ENCODE measurements around the gene GRIN3B.

GRIN3B gene

DNA sequence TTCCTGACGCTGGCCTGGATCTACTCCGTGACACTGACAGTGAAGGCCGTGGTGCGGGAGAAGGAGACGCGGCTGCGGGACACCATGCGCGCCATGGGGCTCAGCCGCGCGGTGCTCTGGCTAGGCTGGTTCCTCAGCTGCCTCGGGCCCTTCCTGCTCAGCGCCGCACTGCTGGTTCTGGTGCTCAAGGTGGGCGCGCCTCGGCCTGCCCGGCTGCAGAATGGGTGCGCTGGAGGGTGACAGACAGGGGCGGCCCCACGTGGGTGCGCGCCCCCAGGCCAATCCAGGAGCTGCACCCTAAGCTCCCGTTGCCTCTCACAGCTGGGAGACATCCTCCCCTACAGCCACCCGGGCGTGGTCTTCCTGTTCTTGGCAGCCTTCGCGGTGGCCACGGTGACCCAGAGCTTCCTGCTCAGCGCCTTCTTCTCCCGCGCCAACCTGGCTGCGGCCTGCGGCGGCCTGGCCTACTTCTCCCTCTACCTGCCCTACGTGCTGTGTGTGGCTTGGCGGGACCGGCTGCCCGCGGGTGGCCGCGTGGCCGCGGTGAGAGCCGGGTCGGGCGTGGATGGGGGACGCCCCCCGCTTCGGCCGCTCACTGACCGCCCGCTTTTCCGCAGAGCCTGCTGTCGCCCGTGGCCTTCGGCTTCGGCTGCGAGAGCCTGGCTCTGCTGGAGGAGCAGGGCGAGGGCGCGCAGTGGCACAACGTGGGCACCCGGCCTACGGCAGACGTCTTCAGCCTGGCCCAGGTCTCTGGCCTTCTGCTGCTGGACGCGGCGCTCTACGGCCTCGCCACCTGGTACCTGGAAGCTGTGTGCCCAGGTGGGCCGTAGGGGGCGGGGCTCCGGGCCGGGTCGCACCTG, 46.8 kb downstream of the GRIN3B start:
- DNase-seq: no peak

GRCh38 chr19:1047696-1048147, 47.5 kb downstream of the GRIN3B start:
- DNase-seq: no peak

- no peak for DNase-seq
Observed at GRCh38 chr19:1049106-1049505, 48.9 kb downstream of the GRIN3B start.

DNA sequence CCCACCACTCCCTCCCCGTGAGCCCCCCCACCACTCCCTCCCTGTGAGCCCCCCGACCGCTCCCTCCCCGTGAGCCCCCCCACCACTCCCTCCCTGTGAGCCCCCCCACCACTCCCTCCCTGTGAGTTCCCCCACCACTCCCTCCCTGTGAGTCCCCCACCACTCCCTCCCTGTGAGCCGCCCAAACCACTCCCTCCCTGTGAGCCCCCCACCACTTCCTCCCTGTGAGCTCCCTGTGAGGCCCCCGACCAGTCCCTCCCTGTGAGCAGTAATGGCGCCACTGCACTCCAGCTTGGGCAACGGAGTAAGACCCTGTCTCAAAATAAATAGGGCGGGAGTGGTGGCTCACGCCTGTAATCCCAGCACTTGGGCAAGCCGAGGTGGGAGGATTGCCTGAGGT, 49.6 kb downstream of the GRIN3B start:
- no peak for DNase-seq

DNA sequence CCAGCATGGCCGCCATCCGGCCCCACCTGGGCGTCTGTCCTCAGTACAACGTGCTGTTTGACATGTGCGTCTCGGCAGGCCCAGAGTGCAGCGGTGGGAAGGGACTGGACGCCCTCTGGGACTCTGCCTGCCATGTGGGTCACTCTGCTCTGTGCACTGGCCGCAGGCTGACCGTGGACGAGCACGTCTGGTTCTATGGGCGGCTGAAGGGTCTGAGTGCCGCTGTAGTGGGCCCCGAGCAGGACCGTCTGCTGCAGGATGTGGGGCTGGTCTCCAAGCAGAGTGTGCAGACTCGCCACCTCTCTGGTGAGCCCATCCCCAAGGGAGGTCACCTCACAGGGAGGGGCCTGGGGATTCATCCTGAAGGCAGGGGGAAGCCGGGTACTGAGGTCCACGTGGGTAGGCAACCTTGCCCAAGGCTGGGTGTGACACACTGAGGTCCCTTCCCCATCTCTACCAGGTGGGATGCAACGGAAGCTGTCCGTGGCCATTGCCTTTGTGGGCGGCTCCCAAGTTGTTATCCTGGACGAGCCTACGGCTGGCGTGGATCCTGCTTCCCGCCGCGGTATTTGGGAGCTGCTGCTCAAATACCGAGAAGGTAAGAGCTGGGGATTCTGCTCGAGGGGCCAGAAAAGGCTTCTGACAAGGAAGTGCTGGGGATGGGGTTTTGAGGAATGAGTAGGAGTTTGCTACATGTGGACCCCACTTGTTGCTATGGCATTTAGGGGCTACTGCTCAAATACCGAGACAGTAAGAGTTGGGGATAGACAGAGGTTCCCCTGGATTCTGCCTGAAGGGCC, 51.0 kb downstream of the GRIN3B start:
- DNase-seq: no peak

- DNase-seq: no peak
Observed at GRCh38 chr19:1051791-1052190, 51.6 kb downstream of the GRIN3B start.

DNA sequence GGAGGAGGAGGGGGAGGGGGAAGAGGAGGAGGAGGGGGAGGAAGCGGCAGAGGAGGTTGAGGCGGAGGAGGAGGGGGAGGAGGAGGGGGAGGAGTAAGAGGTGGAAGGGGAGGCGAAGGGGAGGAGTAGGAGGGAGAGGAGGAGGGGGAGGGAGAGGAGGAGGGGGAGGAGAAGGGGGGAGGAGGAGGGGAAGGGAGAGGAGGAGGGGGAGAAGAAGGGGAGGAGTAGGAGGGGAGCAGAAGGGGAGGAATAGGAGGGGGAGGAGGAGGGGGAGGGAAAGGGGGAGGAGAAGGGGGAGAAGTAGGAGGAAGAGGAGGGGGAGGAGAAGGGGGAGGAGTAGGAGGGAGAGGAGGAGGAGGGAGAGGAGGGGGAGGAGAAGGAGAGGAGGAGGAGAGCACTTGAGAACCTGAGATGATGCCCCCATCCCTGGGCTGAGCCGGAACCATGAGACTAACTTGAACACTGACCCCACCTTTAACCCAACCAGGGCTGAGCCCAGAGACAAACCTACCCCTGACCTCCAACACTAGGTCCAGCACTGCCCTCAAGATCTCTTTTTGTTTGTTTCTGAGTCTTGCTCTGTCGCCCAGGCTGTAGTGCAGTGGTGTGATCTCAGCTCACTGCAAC, 52.2 kb downstream of the GRIN3B start:
- no peak for DNase-seq

DNA sequence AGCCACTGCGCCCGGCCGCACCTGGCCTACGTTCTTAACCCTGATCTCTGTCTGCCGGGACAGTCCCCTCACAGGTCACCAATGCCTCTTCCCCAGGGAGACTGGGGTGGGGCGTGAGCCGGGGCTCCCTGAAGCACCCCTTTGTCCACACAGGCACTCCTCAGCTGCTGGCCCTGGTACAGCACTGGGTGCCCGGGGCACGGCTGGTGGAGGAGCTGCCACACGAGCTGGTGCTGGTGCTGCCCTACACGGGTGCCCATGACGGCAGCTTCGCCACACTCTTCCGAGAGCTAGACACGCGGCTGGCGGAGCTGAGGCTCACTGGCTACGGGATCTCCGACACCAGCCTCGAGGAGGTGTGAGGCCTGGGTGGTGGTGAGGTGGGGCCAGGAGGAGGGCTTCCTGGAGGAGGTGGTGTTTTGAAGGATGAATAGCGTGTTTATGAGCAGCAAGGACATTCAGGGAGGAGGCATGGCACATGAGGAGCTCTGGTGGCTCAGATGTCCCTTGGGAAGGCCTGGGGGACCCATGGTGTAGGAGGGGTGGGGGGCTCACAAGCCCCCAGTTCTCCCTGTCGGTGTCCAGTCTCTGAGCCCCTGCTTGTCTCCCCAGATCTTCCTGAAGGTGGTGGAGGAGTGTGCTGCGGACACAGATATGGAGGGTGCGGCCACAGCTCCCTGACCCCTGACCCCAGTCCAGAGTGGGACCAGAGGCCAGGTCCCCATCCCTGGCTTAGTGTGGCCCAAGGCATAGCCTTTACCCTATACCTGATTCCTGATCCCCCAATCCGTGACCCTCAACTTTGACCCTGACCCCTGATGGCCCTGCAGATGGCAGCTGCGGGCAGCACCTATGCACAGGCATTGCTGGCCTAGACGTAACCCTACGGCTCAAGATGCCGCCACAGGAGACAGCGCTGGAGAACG, 53.2 kb downstream of the GRIN3B start:
- no peak for DNase-seq

DNA sequence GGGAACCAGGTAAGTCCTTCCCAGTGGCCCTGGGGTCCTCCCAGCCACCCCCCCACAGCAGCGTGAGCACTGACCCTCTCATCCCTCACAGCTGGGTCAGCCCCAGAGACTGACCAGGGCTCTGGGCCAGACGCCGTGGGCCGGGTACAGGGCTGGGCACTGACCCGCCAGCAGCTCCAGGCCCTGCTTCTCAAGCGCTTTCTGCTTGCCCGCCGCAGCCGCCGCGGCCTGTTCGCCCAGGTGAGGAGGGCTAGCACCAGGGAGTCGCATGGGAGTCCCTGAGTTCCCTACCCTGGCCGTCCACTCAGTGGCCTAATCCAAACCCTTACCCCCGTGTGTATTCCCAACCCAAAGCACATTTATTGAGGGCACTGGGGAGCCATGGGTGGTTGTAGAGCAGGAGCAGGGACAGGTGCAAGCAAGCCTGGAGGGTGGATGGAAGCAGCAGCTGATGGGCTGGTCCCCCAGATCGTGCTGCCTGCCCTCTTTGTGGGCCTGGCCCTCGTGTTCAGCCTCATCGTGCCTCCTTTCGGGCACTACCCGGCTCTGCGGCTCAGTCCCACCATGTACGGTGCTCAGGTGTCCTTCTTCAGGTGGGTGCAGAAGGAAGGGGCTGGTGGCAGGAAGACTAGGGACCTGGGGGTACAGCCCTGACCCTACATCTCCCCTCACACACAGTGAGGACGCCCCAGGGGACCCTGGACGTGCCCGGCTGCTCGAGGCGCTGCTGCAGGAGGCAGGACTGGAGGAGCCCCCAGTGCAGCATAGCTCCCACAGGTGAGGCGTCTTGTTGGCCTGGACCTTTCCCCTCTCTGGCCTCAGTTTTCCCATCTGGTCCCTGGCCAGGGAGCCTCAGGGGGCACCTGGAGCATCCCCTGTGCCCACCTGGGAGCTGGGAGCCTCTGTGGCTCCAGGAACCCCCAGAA, 54.1 kb downstream of the GRIN3B start:
- DNase-seq: no peak

GRCh38 chr19:1055028-1055425, 54.8 kb downstream of the GRIN3B start:
- DNase-seq: no peak

- DNase-seq: no peak
Observed at GRCh38 chr19:1055886-1056620, 55.8 kb downstream of the GRIN3B start.

- DNase-seq: no peak
Observed at GRCh38 chr19:1057176-1057855, 57.1 kb downstream of the GRIN3B start.

- DNase-seq: no peak
Observed at GRCh38 chr19:1058112-1058511, 57.9 kb downstream of the GRIN3B start.
